Ecto neural progenitor cell (in vitro differentiated cells): ENCODE results near the gene RNF151.
"Not testable (repeated sequence)": the region's sequence is repeated elsewhere in the genome, so short reads cannot be mapped to it uniquely, and the experiment has no call there.

Experiments used
- DNase-seq: peaks from one replicate; pipeline ENCODE4 v3.0.0-alpha.2; 2018; ENCODE audit warnings: low spot score

RNF151 gene

GRCh38 chr16:1959269-1960039 is 7.2 kb upstream of the RNF151 start, which contains the start of gene NDUFB10:
Gene NDUFB10 (plus strand): TSS chr16:1959538. CDS start chr16:1959625, 87 bp downstream.
- peak; percentile 95 for DNase-seq

DNA sequence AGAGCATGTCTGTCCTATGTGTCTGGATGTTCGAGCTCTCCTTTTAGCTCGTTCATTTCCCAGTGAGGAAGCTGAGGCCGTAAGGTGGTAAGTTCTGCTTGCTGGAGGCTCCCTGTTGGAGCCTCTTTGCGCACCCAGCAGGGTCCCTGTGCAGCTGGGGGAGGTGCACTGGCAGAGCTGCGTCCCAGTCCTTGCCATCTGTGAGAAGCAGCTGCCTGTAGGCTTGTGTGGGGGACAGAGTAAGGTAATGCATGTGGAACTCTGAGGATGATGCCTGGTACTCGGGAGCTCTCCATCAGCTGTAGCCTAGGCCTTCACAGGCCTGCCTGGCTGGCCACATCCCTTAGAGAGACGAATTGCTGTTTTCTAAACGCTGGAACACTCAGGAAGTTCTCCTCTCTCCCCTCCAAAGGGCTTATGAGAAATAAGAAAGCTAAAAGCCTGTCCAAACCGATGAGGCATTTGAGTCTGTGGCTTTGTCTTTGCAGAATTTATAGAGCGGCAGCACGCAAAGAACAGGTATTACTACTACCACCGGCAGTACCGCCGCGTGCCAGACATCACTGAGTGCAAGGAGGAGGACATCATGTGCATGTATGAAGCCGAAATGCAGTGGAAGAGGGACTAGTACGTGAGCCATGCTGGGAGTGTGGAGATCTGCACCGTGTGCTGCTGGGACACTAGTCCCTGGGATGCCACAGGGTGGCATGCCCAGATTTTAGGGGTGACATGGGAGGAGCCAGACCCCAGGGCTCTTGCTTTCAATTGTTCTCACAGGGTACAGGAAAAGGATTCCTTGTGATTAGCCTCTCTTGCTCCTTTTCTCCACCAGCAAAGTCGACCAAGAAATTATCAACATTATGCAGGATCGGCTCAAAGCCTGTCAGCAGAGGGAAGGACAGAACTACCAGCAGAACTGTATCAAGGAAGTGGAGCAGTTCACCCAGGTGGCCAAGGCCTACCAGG is 5.7 kb upstream of the RNF151 start:
- no peak for DNase-seq

- DNase-seq, result no peak
Observed at GRCh38 chr16:1961651-1962067, 5.0 kb upstream of the RNF151 start.

DNA sequence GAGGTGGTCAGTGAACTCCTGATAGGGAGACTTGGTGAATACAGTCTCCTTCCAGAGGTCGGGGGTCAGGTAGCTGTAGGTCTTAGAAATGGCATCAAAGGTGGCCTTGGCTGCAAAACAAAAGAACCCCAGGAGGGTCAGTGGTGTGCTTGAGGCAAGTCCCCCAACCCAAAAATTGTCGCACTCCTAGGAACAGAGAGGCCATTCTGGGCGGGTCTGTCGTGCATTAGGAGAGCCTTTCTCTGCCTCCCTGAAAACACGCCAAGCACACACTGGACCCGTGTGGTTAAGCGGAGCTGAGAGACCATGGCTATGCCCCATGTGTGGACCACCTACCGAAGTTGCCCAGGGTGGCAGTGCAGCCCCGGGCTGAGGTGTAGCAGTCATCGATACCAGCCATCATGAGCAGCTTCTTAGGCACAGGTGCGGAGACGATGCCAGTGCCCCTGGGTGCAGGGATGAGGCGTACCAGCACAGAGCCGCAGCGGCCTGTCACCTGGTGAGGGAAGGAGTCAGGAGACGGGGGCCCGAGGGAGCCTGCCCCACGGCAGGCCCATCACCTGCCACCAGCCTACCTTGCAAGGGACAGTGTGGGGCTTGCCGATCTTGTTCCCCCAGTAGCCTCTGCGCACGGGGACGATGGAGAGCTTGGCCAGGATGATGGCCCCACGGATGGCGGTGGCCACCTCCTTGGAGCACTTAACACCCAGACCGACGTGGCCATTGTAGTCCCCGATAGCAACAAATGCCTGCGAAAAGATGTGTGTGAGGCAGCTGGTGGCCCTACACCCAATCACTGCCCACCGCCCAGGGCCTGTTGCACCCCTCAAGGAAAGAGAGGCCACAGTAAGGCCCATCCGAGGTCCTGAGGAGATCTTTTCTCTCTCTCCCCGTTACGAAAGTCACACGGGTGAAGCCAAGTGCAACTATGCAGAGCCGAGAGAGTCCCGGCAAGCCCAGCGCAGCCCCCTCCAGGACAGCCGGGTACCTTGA is 4.2 kb upstream of the RNF151 start:
- not testable (repeated sequence) for DNase-seq

GRCh38 chr16:1963806-1964505 is 2.7 kb upstream of the RNF151 start:
- no peak for DNase-seq

DNA sequence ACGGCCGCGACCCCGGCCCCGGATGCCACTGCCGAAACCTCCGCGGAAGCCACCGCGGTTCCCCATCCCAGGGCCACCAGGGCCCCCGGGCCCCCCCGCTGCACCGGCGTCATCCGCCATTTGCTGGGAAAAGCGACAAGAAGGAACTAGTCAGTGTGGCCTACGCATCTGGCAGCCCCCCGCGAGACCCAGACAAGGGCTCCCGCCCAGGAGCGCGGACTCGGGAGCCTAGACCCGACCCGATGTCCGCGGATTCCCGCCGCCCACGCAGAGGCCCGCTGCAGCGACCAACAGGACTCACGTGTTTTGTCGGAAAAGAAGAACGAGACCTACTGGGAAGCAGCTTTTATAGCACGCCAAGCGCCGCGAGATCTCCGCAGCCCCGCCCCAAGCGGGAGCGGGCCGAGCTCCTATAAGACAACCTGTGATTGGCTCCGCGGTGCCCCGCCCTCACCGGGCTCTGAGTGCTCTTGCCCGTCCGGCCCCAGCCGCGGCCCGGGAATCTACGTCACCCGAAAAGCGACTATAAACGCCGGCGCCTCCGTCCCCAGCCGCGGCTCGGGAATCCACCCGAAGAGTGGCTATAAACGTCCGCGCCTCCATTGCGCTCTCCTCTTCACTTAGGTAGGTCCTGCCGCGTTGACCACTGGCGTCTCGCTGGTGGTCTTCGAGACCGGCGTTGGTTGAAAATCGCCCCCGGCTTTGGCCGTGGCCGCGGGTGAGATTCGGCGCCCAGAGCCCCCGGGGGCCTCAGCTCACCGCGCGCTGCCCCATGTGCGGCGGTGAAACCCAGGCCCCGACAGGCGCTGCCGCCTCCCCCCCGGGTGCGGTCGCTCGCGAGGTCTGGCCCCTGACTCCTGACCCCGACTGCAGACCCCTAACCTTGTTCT is 1.9 kb upstream of the RNF151 start, which contains the start of gene RPS2:
Gene RPS2 (minus strand): TSS at position 321 of the 890 bp plus-strand sequence. CDS start 201 bp downstream, at position 120.
- DNase-seq, result peak; percentile 99

DNA sequence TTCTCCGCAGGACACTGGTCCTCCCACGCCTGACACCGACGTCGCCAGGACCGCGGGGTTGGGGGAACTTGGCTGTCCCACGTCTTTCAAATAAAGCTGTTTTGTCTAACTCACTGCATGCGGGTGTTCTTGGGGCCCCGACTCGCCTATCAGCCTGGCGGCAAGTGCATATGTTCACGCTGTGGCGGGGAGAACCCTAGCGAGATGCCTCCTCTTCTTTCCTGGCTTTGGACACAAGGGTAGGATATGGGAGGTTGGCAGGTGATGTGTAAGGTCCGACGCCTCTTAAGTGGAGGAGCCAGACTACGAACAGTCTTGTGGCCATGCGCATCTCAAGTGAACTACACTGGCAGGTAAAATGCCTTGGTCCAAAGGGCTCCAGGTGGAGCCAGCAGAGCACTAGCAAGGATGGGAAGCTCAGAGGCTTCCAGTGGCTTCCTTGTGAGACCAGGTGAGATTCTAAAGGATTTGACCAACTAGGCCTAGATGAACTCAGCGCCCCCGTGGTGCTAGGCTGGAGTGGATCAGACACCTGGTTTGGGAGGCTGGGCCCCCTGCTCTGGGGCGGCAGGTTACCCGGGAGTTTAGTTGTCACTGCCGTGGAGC is 1.2 kb upstream of the RNF151 start:
- no peak for DNase-seq

GRCh38 chr16:1968146-1968953 is 1.7 kb downstream of the RNF151 start:
- DNase-seq, result no peak

- peak; percentile 96 for DNase-seq
Observed at GRCh38 chr16:1971796-1972489, 5.3 kb downstream of the RNF151 start, which contains the start of gene TBL3. Gene TBL3 (plus strand): TSS chr16:1972053. CDS start chr16:1972165, 112 bp downstream.

DNA sequence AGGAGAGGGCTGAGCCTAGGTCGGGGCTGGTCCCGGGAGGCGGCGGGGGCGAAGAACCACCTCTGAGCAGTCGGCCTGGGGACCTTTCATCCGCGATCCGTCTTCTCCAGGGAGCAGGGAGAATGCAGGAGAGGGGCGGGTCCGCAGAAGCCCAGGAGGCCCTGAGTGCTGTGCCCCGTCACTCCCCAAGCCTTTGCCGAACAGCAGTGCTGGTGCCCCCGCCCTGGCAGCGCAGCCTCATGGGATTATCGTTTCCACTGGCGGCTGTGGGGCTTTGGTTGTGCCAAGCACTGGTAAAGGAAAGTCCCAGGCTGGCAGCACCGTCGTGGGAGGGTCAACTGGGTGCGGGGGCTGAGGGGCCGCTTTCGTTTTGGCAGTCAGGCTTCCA is 5.8 kb downstream of the RNF151 start:
- DNase-seq, result no peak

DNA sequence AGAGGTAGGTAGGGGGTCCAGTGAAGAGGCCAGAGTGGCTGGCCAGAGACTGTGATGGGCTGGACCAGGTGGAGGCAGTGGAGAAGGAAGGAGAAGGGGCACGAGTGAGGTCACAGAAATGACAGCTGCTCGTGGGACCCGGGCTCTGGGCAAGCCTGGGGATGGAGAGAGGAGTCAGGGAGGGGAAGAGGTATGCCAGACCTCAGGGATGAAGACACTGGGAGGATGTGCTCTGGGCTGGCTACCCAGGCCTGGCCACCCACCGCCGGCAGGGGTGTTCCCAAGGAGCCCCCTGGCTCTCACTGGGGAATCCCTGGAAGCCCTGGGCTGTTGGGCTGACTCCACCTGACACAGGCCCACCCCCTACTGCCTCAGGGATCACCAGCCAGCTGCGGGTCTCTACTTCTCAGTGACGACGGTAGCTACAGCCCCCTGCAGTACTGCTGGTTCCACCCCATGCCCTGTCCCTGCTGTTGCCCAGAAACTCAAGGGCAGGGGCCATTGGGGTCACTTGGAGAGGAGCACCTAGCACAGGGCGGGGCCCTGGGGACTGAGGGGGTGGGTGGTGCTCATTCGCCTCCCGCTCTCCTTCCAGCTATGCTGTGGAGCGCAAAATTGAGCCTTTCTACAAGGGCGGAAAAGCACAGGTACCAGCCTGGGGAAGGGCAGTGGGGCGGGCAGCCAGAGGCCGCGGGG is 7.0 kb downstream of the RNF151 start:
- no peak for DNase-seq

DNA sequence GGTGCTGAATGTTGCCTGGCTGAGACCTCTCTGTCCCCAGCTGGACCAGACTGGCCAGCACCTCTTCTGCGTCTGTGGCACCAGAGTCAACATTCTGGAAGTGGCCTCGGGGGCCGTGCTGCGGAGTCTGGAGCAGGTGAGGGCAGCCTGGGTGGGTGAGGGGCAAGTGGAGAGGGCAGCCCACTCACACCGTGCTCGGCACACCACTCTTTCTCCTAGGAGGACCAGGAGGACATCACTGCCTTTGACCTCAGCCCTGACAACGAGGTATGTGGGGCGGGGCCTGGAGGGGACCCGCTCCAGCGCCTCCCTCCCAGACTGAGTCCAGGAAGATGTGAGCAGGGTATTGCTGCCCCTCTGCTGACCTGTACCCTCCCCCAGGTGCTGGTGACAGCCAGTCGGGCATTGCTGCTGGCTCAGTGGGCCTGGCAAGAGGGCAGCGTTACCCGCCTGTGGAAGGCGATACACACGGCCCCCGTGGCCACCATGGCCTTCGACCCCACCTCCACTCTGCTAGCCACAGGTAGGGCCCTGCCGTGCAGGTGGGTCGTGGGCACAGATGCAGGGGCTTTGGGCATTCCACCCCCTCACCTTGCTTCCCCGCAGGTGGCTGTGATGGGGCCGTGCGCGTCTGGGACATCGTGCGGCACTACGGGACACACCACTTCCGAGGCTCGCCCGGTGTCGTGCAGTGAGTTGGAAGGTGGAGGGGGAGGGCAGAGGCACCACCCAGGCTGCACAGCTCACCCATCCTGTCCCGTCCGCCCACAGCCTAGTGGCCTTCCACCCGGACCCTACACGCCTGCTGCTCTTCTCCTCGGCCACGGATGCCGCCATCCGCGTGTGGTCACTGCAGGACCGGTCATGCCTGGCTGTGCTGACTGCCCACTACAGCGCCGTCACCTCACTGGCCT is 7.8 kb downstream of the RNF151 start:
- DNase-seq, result no peak

DNA sequence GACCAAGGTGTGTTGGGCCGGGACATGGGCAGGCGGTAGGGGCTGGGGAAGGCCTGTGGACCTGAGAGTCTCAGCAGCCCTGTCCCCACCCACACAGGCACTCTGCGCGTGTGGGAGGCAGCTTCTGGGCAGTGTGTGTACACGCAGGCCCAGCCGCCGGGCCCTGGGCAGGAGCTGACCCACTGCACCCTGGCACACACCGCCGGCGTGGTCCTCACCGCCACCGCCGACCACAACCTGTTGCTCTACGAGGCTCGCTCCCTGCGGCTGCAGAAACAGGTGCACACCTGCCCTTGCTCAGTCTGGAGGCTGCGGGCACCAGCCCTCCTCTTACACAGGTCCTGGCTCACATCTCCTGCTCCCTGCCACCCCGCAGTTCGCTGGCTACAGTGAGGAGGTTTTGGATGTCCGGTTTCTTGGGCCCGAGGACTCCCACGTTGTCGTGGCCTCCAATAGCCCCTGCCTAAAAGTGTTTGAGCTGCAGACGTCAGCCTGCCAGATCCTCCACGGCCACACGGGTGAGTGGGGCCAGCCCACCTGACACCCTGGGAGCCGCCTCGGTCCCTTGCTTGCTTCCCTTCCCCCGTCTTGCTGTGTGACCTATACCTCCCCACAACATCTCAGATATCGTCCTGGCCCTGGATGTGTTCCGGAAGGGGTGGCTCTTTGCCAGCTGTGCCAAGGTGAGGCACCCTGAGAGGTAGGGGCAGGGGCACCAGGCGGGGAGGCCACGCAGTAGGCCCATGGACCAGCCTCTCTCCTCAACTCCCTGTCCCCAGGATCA is 9.0 kb downstream of the RNF151 start:
- DNase-seq, result no peak

DNA sequence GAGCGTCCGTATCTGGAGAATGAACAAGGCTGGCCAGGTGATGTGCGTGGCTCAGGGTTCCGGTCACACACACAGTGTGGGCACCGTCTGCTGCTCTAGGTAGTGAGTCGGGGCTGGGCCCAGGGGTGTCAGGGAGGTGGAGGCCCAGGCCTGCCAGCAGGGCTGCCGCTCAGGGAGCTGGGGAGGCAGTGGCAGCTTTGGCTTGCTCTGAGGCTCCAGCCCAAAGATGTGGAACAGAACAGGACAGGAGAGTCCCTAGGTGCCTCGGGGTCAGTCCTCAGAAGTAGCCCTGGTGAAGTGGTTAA is 9.5 kb downstream of the RNF151 start:
- no peak for DNase-seq
